ENCODE results near the gene TMC5. TPM values are rescaled to one million over a fixed set of nuclear protein-coding genes. Genes with fewer than 3 reads are reported as not detected.

Gene TMC5
- polyA plus RNA-seq, 6 donors from 2014 or later: not detected

DNA sequence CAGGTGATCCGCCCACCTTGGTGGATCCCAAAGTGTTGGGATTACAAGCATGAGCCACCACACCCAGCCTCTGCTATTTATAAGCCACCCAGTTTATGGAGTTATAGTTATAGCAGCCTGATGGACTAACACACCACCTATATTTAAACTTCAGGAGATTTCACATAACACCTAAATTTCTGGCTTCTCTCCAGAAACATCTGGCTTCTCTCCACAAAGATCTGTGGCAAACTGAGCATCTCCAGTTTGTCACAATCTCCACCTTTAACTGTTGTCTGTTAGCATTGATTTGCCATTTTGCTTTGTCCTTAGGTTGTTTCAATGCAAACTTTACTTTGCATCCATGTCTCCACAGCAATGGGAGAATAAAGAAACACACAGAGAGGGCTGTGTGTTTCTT, 64.6 kb downstream of the TMC5 start:
- Mint-ChIP-seq H3K27ac (no peak overlapping the region), H3K36me3 (no peaks in the 10 kb centered on the region), H3K4me3 (no peak overlapping the region), H3K4me1 (no peaks in the 10 kb centered on the region), H3K9me3 (no peaks in the 10 kb centered on the region), H3K27me3 (peaks cover 10 to 17% (median 14%) of the 10 kb centered on the region in 3 donors)
- no peak for ATAC-seq (ENCODE audit: low read depth in 2 of 2)
- no peak for DNase-seq

DNA sequence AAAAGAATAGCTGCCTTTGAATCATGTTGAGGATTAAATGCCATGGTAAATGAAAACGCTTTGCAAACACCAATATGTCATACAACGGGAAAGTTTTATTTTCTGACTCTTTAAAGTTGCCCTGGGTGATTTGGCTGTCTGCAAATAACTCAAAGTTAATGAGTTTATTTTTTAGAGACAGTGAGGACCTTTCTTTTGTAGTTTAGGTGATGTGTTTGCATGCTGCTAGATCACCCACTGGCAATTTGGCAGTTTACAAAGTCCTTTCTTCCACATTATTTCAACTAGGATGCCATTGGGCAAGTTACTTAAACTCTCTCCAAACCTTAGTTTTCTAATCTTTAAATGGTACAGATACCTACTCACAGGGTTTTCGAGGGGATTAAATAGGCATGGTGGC, 66.4 kb downstream of the TMC5 start:
- DNase-seq (no peak), ATAC-seq (ENCODE audit: low read depth in 2 of 2) (no peak)
- no peaks in the 10 kb centered on the region for H3K36me3 Mint-ChIP-seq
- no peak overlapping the region for H3K27ac Mint-ChIP-seq
- H3K4me3 Mint-ChIP-seq: no peak overlapping the region
- H3K9me3 Mint-ChIP-seq: no peaks in the 10 kb centered on the region
- peaks cover 0 to 7% (median 2%) of the 10 kb centered on the region in 3 donors for H3K27me3 Mint-ChIP-seq
- no peaks in the 10 kb centered on the region for H3K4me1 Mint-ChIP-seq

DNA sequence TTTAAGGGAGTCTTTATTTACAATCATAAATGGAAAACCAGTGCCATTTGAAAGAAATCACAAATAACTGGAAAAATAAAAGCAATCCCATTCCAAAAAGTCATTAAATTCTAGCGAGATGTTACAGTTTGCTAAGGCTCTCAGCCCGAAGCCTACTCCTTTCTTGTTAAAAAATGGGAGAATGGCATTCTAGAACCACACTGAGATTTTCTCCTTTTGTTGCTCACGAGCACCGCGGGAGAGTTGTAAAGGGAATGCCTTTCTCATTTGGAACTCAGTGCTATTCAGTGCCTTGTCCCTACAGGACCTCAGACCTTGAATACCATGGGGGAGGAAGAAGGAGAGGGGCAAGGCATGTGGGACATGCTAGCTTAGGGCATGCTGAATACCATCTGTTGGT, 67.9 kb downstream of the TMC5 start:
- no peaks in the 10 kb centered on the region for H3K9me3 Mint-ChIP-seq

DNA sequence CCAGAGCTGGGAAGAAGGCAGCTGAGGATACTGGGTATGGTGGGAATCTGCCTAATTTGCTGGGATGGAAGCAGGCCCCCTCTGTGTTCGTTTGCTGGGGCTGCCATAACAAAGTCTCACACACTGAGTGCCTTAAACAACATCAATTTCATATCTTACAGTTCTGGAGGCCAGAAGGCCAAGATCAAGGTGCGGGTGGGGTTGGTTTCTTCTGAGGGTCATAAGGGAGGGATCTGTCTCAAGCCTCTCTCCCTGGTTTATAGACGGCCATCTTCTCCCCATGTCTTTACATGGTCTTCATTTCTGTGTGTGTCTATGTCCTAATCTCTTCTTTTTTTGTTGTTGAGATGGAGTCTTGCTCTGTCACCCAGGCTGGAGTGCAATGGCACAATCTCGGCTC, 68.4 kb downstream of the TMC5 start:
- no peak overlapping the region for H3K4me3 Mint-ChIP-seq
- H3K27me3 Mint-ChIP-seq: peaks cover 0 to 4% (median 0%) of the 10 kb centered on the region in 3 donors
- ATAC-seq (ENCODE audit: low read depth in 2 of 2): no peak

More for the DNA sequence above, 67.9 kb downstream of the TMC5 start:
- Mint-ChIP-seq H3K4me3 (no peak overlapping the region), H3K27ac (no peak overlapping the region), H3K36me3 (no peaks in the 10 kb centered on the region), H3K4me1 (no peaks in the 10 kb centered on the region), H3K27me3 (peaks cover 0 to 7% (median 0%) of the 10 kb centered on the region in 3 donors)
- no peak for ATAC-seq (ENCODE audit: low read depth in 2 of 2)
- no peak for DNase-seq

DNA sequence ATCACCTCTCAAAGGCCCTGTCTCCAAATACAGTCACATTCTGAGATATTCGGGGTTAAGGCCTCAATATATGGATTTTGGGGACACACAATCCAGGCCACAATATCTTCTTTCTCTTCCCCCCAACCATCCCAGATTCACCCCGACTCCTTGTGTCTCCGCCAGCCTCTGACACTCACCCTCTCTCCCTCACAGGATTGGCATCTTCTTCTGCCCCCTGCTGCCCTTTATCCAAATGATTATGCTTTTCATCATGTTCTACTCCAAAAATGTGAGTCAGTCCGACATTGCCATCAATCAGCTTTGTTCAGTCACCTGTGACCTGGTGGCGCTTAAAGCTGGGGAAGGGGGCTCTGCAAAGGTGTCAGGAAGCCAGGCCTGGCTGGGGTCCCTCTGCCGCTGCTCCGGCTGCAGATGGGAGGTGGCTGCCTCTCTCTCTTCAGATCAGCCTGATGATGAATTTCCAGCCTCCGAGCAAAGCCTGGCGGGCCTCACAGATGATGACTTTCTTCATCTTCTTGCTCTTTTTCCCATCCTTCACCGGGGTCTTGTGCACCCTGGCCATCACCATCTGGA, 69.2 kb downstream of the TMC5 start:
- ATAC-seq (ENCODE audit: low read depth in 2 of 2) (no peak), DNase-seq (no peak)
- Mint-ChIP-seq H3K27ac (peak overlapping the region in 1 of 6 donors; percentile 78), H3K4me1 (no peaks in the 10 kb centered on the region), H3K4me3 (no peak overlapping the region), H3K9me3 (no peaks in the 10 kb centered on the region), H3K27me3 (no peaks in the 10 kb centered on the region), H3K36me3 (no peaks in the 10 kb centered on the region)

More for the DNA sequence above, 68.4 kb downstream of the TMC5 start:
- DNase-seq: no peak
- no peaks in the 10 kb centered on the region for H3K4me1 Mint-ChIP-seq
- H3K36me3 Mint-ChIP-seq: no peaks in the 10 kb centered on the region
- no peaks in the 10 kb centered on the region for H3K9me3 Mint-ChIP-seq
- no peak overlapping the region for H3K27ac Mint-ChIP-seq

DNA sequence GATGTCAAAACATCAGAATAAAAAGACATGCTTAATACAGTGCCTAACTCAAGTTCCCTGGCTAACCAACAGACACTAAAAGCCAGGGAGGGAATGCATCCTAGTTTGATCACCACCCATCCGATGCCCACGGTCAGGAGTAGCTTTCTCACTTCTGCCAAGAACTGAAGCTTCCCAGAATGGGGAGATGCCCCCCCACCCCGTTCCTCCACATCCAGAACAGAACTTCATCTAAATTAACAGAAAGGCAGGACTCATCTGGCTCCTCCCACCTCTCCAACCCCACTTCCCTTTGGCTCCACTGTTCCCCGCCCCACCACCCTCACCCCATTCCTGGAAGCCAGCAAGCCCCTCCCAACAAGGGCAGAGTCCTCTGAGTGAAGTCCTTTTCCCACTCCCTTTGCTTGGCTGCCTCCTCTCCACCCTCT, 70.5 kb downstream of the TMC5 start:
- Mint-ChIP-seq H3K27ac (peak overlapping the region in 2 of 6 donors; percentile 29 to 71), H3K9me3 (no peaks in the 10 kb centered on the region), H3K27me3 (no peaks in the 10 kb centered on the region), H3K4me1 (peaks cover 0 to 2% (median 0%) of the 10 kb centered on the region in 3 donors), H3K4me3 (no peak overlapping the region), H3K36me3 (no peaks in the 10 kb centered on the region)
- ATAC-seq (ENCODE audit: low read depth in 2 of 2) (no peak), DNase-seq (no peak)

DNA sequence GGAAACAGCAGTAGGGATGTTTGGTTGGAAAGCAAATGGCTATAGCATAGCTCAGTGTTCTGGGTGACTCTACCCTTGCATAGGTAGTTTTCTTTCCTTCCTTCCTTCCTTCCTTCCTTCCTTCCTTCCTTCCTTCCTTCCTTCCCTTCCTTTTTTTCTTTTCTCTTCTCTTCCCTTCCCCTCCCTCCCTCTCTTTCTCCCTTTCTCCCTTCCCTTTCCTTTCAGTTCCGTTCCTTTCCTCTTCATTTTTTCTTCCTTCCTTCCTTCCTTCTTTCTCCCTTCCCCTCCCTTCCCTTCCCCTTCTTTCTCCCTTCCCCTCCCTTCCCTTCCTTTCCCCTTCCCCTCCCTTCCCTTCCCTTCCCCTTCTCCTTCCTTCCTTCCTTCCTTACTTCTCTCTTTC, 72.9 kb downstream of the TMC5 start:
- Mint-ChIP-seq H3K27me3 (no peaks in the 10 kb centered on the region), H3K4me1 (peaks cover 11 to 14% (median 14%) of the 10 kb centered on the region in 3 donors), H3K9me3 (no peaks in the 10 kb centered on the region), H3K36me3 (no peaks in the 10 kb centered on the region), H3K4me3 (no peak overlapping the region), H3K27ac (no peak overlapping the region)
- no peak for ATAC-seq (ENCODE audit: low read depth in 2 of 2)
- no peak for DNase-seq

DNA sequence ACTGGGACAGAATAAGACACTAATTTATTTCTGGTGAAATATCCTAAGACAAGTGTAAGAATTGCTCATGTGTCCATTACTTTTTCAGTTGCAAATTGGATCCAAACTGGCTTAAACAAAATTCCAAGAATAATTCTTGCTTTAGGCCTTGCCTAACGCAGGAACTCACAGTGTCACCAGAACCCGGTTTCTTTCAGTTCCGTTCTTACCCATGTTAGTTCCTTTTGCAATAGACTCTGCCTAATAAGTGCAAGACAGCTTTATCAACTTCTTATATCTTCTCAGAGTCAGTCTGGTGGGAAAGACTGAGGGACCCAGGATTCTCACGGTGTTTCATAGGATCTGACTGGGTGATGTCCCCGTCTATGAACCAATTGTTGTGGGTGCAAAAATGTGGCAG, 79.5 kb downstream of the TMC5 start:
- no peak overlapping the region for H3K4me3 Mint-ChIP-seq
- peaks cover 11 to 14% (median 14%) of the 10 kb centered on the region in 3 donors for H3K4me1 Mint-ChIP-seq
- DNase-seq (no peak), ATAC-seq (ENCODE audit: low read depth in 2 of 2) (no peak)
- H3K9me3 Mint-ChIP-seq: no peaks in the 10 kb centered on the region
- H3K27ac Mint-ChIP-seq: peak overlapping the region in 1 of 6 donors; percentile 51
- H3K36me3 Mint-ChIP-seq: peaks cover 6 to 12% of the 10 kb centered on the region in 2 donors
- no peaks in the 10 kb centered on the region for H3K27me3 Mint-ChIP-seq

DNA sequence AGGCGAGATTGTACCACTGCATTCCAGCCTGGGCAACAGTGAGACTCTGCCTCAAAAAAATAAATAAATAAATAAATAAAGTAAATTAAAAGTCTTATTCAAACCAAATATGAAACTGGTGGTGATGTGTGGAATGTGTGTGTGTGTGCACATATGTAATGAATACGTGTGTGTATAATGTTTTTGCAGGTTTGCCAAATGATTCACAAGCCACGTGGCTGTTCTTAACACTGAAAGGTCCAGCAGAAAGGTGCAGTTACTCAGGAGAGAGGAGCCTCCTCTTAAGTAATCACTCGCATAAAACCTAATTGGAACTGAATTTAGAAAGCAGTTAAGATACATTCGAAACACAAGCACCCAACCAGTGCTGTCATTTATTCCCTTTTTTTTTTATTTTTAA, 81.3 kb downstream of the TMC5 start:
- no peaks in the 10 kb centered on the region for H3K27me3 Mint-ChIP-seq
- no peaks in the 10 kb centered on the region for H3K9me3 Mint-ChIP-seq
- peaks cover 10 to 12% of the 10 kb centered on the region in 2 donors for H3K36me3 Mint-ChIP-seq
- DNase-seq (no peak), ATAC-seq (ENCODE audit: low read depth in 2 of 2) (no peak)
- peaks cover 3 to 6% (median 4%) of the 10 kb centered on the region in 3 donors for H3K4me1 Mint-ChIP-seq
- H3K4me3 Mint-ChIP-seq: no peak overlapping the region
- H3K27ac Mint-ChIP-seq: no peak overlapping the region

DNA sequence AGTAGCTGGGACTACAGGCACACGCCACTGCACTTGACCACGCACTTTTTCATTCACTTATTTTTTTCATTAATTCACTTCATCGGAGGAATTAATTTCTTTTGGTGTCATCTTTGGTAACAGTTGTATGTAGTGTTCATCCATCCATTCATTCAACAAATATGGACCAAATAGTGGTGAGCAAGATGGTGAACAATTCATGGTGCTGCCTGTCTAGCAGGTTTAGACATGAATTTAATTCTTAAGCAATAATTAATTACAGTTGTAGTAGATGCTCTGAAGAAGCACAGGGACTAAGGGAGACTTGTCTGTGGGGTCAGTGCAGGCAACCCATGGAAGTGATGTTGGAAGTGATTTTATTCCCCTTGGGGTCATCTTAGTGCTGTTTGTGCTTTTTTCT, 81.8 kb downstream of the TMC5 start:
- DNase-seq: no peak
- Mint-ChIP-seq H3K4me1 (peaks cover 0 to 1% (median 0%) of the 10 kb centered on the region in 3 donors), H3K4me3 (no peak overlapping the region), H3K36me3 (peaks cover 15 to 16% of the 10 kb centered on the region in 2 donors), H3K9me3 (no peaks in the 10 kb centered on the region), H3K27me3 (no peaks in the 10 kb centered on the region), H3K27ac (peak overlapping the region in 2 of 6 donors; percentile 40 to 91)
- no peak for ATAC-seq (ENCODE audit: low read depth in 2 of 2)

DNA sequence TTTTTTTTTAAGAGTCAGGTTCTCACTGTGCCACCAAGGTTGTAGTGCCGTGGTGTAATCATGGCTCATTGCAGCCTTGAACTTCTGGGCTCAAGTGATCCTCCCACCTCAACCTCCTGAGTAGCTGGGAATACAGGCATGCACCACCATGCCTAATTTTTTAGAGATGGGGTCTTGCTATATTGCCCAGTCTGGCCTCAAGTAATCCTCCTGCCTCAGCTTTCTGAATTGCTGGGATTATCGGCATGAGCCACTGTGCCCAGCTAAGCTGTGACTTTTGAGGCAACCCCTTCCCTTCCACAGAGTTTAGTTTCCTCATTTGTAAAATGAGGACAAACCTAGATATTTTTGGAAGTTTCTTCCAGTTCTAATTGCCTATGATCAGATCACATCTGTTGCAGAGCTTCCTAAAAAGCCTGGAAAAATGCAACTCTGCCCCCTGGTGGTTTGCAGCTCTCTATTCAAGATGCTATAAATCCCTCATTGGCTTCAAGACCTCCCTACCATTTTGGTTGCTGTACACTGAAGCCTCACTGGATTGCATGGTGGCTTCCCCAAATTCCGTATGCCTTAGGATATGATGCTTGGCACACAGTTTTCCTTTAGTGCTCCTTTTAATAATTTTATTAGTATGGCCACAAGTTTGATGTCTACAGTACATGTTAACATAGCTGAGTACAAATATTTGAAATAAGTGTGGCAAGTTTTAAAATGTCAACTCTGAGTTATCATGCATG, 84.9 kb downstream of the TMC5 start:
- DNase-seq (peak; percentile 55), ATAC-seq (ENCODE audit: low read depth in 2 of 2) (peak; percentile 50 to 72)
- no peaks in the 10 kb centered on the region for H3K9me3 Mint-ChIP-seq
- H3K4me3 Mint-ChIP-seq: no peak overlapping the region
- no peaks in the 10 kb centered on the region for H3K27me3 Mint-ChIP-seq
- H3K36me3 Mint-ChIP-seq: peaks cover 20 to 24% of the 10 kb centered on the region in 2 donors
- no peaks in the 10 kb centered on the region for H3K4me1 Mint-ChIP-seq
- peak overlapping the region in 1 of 6 donors; percentile 32 for H3K27ac Mint-ChIP-seq

DNA sequence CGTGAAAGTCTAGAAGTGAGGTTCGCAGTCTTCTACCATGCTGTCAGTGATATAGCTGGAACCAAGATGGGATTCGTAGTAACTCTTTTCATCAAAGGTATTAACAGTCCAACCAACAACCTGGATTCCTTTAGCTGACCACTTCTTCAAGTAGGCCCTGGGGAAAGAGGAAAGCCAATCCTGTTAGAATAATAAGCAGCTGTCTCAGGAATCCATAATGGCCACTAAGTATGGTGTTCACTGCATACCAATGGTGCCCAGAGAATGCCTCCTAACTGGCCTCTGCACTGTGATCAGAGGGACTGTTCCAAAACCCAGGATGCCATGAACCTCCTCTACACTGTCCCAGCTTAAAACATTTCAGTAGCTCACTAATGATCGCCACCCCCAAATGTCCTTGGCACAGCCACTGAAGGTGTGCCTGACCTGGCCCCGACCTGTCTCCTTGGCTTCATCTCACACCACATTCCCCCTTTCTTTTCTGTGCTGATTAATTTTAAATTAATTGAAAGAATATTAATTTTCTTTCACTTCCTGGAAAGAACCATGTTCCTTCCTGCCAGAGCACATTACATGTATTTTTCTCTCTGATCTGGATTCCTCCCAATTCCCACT, 85.9 kb downstream of the TMC5 start:
- Mint-ChIP-seq H3K9me3 (no peaks in the 10 kb centered on the region), H3K36me3 (peaks cover 20% of the 10 kb centered on the region in 2 donors), H3K27ac (no peak overlapping the region)

DNA sequence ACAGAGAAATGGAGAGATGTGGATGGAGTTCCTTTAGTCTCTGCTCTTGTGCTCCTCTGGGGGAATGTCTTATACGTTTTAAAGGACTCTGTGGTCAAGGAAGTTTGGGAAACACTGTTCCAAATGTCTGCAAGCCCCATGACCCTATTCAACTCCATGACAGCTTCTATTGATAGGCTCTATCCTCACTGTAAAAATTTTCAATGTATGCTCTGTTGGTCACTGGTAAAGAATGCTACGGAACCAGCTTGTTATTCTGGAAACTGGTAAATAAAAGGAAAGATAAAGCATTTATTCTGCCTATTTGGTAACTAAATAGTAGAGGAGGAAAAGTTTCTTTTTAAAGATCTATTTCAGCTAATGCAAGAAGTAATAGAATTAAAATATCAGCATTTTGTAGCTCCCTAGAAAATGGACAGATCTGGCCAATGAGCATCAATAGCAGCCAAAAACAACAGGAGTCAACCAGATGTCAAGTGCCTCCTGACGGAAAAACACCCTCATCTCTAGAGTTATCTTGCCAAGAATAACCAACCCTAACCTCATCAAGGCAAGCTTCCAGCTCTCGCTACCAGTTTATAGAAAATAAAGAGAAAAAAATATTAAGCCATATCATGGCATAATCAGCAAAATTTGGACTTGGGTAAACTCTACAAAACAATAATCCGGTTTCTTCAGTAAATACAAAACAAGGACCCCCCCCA, 88.1 kb downstream of the TMC5 start:
- peaks cover 20% of the 10 kb centered on the region in 2 donors for H3K36me3 Mint-ChIP-seq
- ATAC-seq (ENCODE audit: low read depth in 2 of 2): no peak
- no peak overlapping the region for H3K4me3 Mint-ChIP-seq
- peak overlapping the region in 3 of 6 donors; percentile 16 to 83 (median 40) for H3K27ac Mint-ChIP-seq
- H3K27me3 Mint-ChIP-seq: no peaks in the 10 kb centered on the region
- H3K9me3 Mint-ChIP-seq: no peaks in the 10 kb centered on the region
- H3K4me1 Mint-ChIP-seq: no peaks in the 10 kb centered on the region
- DNase-seq: no peak

More for the DNA sequence above, 85.9 kb downstream of the TMC5 start:
- DNase-seq: no peak
- Mint-ChIP-seq H3K4me1 (no peaks in the 10 kb centered on the region), H3K27me3 (no peaks in the 10 kb centered on the region), H3K4me3 (no peak overlapping the region)
- no peak for ATAC-seq (ENCODE audit: low read depth in 2 of 2)
